Measurements from ENCODE around the gene KTN1. TPM values are rescaled to one million over a fixed set of nuclear protein-coding genes. Genes with fewer than 3 reads are reported as not detected.

The KTN1 gene
- total RNA-seq, 1 experiment from 2014 or later: 125 TPM

GRCh38 chr14:55691659-55692058, 111.7 kb downstream of the KTN1 start:
- no peak for TF ChIP-seq ZNF396 (CRISPR knock-in tag; IDR thresholded peaks at IDR 0.05; ENCODE audit: borderline replicate concordance)
- no peak for TF ChIP-seq ZBTB43 (CRISPR knock-in tag; IDR thresholded peaks at IDR 0.05)
- TF ChIP-seq JAZF1 (CRISPR knock-in tag; IDR thresholded peaks at IDR 0.05): no peak
- no peak for DNase-seq (ENCODE audit: low spot score)
- no peak overlapping the region for H3K4me3 Mint-ChIP-seq
- H3K27ac Mint-ChIP-seq: no peak overlapping the region
- H3K9me3 Mint-ChIP-seq: no peaks in the 10 kb centered on the region
- no peak for ATAC-seq
- H3K4me1 Mint-ChIP-seq: peaks cover 10% of the 10 kb centered on the region
- H3K27me3 Mint-ChIP-seq (ENCODE audit: low read depth): no peaks in the 10 kb centered on the region
- ChIA-PET CTCF (no interaction called here), POLR2A (no interaction called here)
- H3K36me3 Mint-ChIP-seq: peaks cover 4% of the 10 kb centered on the region; the same call in 1 of the 2 replicates

DNA sequence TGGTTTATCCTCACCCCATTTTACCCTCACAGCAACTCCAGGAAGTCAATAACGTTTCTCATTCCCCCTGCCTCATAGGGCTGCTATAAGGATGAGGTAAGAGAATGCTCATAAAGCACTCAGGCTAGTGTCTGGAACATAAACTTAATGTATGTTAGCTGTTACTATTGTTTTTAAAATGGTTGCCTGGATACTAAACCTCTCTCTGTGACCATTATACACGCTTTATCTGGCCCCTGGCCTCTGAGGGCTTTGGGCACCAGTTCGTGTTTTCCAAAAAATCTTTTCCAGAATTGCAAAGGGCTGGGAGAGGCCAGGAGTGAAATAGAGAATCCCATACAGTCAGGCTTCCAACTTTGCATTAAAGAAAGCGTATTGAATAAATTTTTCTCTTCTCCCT, 113.9 kb downstream of the KTN1 start:
- TF ChIP-seq, protein P1, sequence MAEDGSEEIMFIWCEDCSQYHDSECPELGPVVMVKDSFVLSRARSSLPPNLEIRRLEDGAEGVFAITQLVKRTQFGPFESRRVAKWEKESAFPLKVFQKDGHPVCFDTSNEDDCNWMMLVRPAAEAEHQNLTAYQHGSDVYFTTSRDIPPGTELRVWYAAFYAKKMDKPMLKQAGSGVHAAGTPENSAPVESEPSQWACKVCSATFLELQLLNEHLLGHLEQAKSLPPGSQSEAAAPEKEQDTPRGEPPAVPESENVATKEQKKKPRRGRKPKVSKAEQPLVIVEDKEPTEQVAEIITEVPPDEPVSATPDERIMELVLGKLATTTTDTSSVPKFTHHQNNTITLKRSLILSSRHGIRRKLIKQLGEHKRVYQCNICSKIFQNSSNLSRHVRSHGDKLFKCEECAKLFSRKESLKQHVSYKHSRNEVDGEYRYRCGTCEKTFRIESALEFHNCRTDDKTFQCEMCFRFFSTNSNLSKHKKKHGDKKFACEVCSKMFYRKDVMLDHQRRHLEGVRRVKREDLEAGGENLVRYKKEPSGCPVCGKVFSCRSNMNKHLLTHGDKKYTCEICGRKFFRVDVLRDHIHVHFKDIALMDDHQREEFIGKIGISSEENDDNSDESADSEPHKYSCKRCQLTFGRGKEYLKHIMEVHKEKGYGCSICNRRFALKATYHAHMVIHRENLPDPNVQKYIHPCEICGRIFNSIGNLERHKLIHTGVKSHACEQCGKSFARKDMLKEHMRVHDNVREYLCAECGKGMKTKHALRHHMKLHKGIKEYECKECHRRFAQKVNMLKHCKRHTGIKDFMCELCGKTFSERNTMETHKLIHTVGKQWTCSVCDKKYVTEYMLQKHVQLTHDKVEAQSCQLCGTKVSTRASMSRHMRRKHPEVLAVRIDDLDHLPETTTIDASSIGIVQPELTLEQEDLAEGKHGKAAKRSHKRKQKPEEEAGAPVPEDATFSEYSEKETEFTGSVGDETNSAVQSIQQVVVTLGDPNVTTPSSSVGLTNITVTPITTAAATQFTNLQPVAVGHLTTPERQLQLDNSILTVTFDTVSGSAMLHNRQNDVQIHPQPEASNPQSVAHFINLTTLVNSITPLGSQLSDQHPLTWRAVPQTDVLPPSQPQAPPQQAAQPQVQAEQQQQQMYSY (CRISPR knock-in tag; IDR thresholded peaks at IDR 0.05): no peak
- TF ChIP-seq NR1H2 (CRISPR knock-in tag; IDR thresholded peaks at IDR 0.05): no peak
- TF ChIP-seq FOXP4 (CRISPR knock-in tag; IDR thresholded peaks at IDR 0.05): no peak
- no peak for TF ChIP-seq ZNF671 (CRISPR knock-in tag; IDR thresholded peaks at IDR 0.05)
- TF ChIP-seq ZNF423 (CRISPR knock-in tag; IDR thresholded peaks at IDR 0.05): no peak
- no peak for TF ChIP-seq ZNF396 (CRISPR knock-in tag; IDR thresholded peaks at IDR 0.05; ENCODE audit: borderline replicate concordance)
- no peak for TF ChIP-seq FOXP1 (CRISPR knock-in tag; IDR thresholded peaks at IDR 0.05; ENCODE audit: borderline replicate concordance)
- TF ChIP-seq USF1 (CRISPR knock-in tag; IDR thresholded peaks at IDR 0.05): no peak
- TF ChIP-seq SMAD3 (CRISPR knock-in tag; IDR thresholded peaks at IDR 0.05; ENCODE audit: borderline replicate concordance): no peak
- TF ChIP-seq ZNF416 (CRISPR knock-in tag; IDR thresholded peaks at IDR 0.05): no peak
- no peak for TF ChIP-seq MYBL2 (CRISPR knock-in tag; IDR thresholded peaks at IDR 0.05)
- H3K4me1 Mint-ChIP-seq: peaks cover 21% of the 10 kb centered on the region
- H3K4me3 Mint-ChIP-seq: no peak overlapping the region
- ChIA-PET CTCF (no interaction called here), POLR2A (no interaction called here)
- H3K27ac Mint-ChIP-seq: no peak overlapping the region
- ATAC-seq: no peak
- no peak for DNase-seq (ENCODE audit: low spot score)
- no peaks in the 10 kb centered on the region for H3K27me3 Mint-ChIP-seq (ENCODE audit: low read depth)
- no peaks in the 10 kb centered on the region for H3K36me3 Mint-ChIP-seq
- H3K9me3 Mint-ChIP-seq: 0 out of 2 replicates have a peak, but pooled peaks cover 2% of the 10 kb centered on the region

DNA sequence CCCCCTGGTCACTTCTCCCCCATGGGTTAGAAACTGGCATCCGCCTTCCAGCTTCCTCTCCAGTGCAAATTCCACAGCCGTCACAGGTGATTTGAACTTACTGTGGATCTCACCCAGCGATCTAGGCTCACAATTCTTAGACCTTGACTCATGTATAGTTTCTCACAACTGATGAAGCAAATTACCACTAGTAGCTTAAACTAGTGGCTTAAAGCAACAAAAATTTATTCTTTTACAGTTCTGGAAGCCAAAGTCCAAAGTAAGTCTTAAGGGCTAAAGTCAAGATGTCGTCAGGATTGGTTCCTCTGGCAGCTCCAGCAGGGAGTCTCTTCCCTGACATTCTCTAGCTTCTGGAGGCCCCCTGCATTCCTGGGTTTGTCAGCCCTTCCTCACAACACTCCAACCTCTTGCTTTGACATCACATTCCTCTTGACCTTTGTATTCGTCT, 117.4 kb downstream of the KTN1 start:
- ATAC-seq (peak; percentile 38; the same call in 1 of the 2 replicates), DNase-seq (ENCODE audit: low spot score) (no peak)
- Mint-ChIP-seq H3K27me3 (ENCODE audit: low read depth) (no peaks in the 10 kb centered on the region), H3K4me1 (peaks cover 24% of the 10 kb centered on the region), H3K36me3 (peaks cover 8% of the 10 kb centered on the region), H3K27ac (no peak overlapping the region), H3K4me3 (no peak overlapping the region), H3K9me3 (peaks cover 16% of the 10 kb centered on the region)
- CTCF ChIA-PET: interaction anchor here (1.4 kb wide), 1 partner anchor 777 kb away, joined by 3 read pairs; no protein-coding TSS in a partner anchor
- POLR2A ChIA-PET: no interaction called here
- TF ChIP-seq STAT6 (CRISPR knock-in tag; conservative IDR thresholded peaks at IDR 0.05; ENCODE audit: low read depth) (no peak), IRF2 (CRISPR knock-in tag; IDR thresholded peaks at IDR 0.05; ENCODE audit: borderline replicate concordance, low read depth) (no peak), KAT7 (CRISPR knock-in tag; IDR thresholded peaks at IDR 0.05; ENCODE audit: borderline replicate concordance) (no peak), FOXJ3 (CRISPR knock-in tag; IDR thresholded peaks at IDR 0.05; ENCODE audit: borderline replicate concordance) (no peak), CTCF (IDR thresholded peaks at IDR 0.05) (no peak), FOXP1 (CRISPR knock-in tag; IDR thresholded peaks at IDR 0.05; ENCODE audit: borderline replicate concordance) (no peak), NR1H2 (CRISPR knock-in tag; IDR thresholded peaks at IDR 0.05) (no peak), ZNF121 (CRISPR knock-in tag; IDR thresholded peaks at IDR 0.05) (no peak), HMGA2 (CRISPR knock-in tag; IDR thresholded peaks at IDR 0.05) (no peak)
